Measurements from ENCODE around the gene POMGNT1. TPM values are rescaled to one million over a fixed set of nuclear protein-coding genes. Genes with fewer than 3 reads are reported as not detected.

POMGNT1 gene
- polyA plus RNA-seq, 3 donors = 23.8 to 39.3 (median 24.2) TPM

GRCh38 chr1:46187106-46187869 is 10.9 kb downstream of the POMGNT1 start:
- H3K27ac ChIP-seq (ENCODE audit: low read depth, low read length) = no peak overlapping the region

GRCh38 chr1:46186076-46186475 is 12.2 kb downstream of the POMGNT1 start:
- 91 to 93% (median 92%) methylated on average over 2 of the region's 2 CpGs for WGBS, 3 donors
- H3K27ac ChIP-seq (ENCODE audit: low read depth, low read length) = no peak overlapping the region

More at GRCh38 chr1:46187106-46187869, 10.9 kb downstream of the POMGNT1 start:
- WGBS, 3 donors = 79 to 94% (median 89%) methylated on average over 8 of the region's 8 CpGs

DNA sequence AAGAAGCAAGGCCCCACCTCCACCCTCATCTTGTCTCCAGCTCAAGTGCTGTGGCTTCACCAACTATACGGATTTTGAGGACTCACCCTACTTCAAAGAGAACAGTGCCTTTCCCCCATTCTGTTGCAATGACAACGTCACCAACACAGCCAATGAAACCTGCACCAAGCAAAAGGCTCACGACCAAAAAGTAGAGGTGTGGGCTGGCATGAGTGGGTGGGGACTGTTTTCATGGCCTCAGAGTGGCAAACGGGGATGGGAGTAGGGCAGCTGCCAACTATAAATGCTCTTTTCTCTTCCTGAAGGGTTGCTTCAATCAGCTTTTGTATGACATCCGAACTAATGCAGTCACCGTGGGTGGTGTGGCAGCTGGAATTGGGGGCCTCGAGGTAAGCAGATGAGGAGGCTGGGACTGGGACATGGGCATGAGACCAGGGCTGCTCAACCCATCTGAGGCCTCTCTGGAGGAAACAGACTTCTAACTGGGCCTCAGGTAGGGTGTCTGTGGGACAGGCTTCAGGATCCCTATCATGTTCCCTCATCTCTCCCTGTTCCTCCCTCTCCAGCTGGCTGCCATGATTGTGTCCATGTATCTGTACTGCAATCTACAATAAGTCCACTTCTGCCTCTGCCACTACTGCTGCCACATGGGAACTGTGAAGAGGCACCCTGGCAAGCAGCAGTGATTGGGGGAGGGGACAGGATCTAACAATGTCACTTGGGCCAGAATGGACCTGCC is 13.1 kb downstream of the POMGNT1 start:
- WGBS, 3 donors = 77 to 81% (median 77%) methylated on average over 7 of the region's 7 CpGs
- H3K27ac ChIP-seq (ENCODE audit: low read depth, low read length) = no peak overlapping the region

GRCh38 chr1:46183926-46184557 is 14.2 kb downstream of the POMGNT1 start:
- WGBS, 3 donors = 51 to 81% (median 70%) methylated on average over 12 of the region's 12 CpGs
- H3K27ac ChIP-seq (ENCODE audit: low read depth, low read length) = no peak overlapping the region

DNA sequence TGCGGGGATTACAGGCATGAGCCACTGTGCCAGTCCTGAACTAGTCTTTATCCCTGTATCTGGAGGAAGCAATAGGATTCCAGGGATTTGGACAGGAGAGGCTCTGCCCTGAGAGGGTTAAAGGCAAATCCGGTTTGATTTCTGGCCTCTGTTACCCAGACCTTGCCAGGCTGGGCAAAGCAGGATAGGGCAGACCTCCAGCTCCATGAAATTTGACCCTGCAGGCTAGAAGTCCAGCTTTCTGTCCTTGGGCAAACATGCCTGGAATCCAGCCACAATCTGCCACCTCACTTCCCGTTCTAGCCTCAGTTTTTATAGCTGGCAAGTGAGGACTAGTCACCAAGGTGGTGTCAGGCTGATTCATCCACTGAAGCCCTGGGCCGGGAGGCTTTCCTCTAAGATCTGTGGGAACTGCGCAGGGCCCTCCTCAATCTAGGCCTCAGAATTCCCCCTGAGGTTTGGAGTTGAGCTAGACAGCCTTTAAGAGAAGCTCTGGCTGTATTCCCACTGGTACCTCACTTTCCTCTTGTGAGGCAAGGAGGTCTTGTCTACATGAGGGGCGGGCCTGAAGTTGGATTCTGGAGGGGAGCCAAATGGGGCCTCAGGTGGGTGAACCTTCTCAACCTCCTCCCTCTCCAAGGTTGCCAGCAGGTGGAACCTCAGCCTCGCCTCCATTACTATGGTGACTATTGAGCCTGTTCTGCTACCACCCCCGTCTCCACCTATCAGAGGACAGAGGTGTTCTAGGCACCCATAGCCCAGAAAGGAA is 15.0 kb downstream of the POMGNT1 start:
- no peak overlapping the region for H3K27ac ChIP-seq (ENCODE audit: low read depth, low read length)
- WGBS, 3 donors = 27 to 62% (median 53%) methylated on average over 8 of the region's 8 CpGs

GRCh38 chr1:46181343-46182260 is 16.6 kb downstream of the POMGNT1 start:
- H3K27ac ChIP-seq (ENCODE audit: low read depth, low read length) = no peak overlapping the region
- WGBS, 3 donors = 62 to 70% (median 63%) methylated on average over 10 of the region's 10 CpGs

DNA sequence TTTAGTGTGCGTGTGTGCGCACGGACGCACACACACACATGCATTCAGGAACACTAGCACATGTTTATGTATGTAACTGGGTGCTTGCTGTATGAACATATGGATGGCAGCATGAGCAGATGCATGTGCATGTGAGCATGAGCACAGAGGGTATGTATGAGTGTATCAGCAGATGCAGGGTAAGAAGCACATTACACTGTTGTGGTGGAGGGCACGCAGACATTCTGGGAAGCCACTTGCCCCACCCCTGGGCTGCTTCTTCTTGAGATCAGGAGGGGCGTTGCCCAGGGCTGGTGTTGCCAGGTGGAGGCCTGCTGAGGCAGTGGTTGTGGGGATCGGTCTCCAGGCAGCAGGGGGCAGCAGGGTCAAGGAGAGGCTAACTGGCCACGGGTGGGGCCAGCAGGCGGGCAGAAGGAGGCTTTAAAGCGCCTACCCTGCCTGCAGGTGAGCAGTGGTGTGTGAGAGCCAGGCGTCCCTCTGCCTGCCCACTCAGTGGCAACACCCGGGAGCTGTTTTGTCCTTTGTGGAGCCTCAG is 18.1 kb downstream of the POMGNT1 start:
- WGBS, 3 donors = 57 to 67% (median 63%) methylated on average over 12 of the region's 12 CpGs
- H3K27ac ChIP-seq (ENCODE audit: low read depth, low read length) = no peak overlapping the region

DNA sequence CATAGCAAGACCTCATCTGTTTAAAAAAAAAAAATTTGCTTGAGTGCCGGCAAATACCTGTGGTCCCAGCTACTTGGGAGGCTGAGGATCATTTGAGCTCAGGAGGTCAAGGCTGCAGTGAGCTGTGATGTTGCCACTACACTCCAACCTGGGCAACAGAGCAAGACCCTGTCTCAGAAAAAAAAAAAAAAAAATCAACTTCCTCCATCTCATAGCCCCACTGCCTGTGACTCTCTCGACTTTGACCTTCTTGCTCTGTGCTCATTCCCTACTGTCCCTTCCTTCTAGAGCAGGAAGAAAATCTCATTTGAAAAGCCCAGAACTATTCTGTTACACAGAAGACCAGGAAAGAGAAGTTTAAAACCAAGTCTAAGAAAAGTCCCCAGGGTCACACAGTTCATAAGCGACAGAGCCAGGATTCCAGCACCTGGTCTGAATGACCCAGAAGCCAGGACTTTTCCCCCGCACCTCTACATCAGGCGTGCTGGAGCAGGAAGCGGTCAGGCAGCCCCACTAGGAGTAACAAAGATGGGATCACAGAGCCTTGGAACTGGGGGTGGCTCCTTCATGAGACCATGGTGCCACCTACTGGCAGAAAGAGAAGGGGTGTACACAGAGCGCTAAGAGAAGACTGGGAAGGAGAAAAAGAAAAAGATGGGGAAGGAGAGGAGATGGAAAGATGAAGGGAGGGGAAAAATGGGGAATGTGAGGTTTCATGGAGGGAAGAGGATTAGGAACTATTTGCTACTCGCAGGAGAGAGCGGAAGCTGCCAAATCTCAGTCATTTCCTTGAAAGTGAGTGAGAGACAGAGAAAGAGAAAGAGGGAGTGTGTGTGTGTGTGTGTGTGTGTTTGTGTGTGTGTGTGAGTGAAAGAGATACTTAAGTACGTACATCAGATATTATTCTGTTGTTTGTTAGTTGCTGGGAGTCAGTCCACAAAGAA is 18.8 kb downstream of the POMGNT1 start:
- H3K27ac ChIP-seq (ENCODE audit: low read depth, low read length) = no peak overlapping the region
- WGBS, 3 donors = 8 to 14% (median 14%) methylated on average over 10 of the region's 10 CpGs

DNA sequence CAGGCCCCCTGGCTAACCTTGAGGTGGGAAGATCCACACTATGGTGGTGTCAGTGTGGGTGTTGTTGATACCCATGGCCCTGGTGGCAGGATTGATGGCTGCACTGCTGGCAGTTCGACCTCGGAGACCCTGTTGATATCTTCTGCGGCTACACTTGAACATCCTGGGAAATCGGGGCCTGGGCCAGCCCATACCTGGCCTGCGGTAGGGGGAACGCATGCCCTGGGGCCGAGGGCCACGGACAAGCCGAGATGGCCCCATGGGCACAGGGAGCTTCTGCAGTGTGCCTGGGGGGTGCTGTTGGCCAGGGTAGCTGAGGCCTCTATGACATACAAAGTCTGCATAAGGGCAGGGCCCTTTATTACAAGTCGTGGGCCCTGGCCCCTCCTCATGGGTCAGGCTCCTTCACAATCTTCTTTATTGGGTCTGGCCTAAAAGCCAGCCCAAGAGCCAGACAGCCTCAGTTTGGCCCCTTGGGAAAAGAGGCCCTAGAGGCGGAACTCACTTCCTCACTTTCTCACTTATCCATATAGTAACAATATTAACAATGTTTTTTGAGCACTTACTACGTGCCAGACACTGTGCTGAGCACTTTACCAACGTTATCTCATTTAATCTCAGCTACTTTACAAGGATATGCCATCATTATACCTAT is 21.9 kb downstream of the POMGNT1 start, which contains the start of gene P3R3URF:
TSS of gene P3R3URF (minus strand) at position 278 of the 655 bp plus-strand sequence. CDS start at position 261, 17 bp downstream.
- no peak within 1 kb of the TSS for H3K27ac ChIP-seq (ENCODE audit: low read depth, low read length)
- WGBS, 3 donors = 87 to 88% (median 88%) methylated on average over 13 of the region's 13 CpGs

DNA sequence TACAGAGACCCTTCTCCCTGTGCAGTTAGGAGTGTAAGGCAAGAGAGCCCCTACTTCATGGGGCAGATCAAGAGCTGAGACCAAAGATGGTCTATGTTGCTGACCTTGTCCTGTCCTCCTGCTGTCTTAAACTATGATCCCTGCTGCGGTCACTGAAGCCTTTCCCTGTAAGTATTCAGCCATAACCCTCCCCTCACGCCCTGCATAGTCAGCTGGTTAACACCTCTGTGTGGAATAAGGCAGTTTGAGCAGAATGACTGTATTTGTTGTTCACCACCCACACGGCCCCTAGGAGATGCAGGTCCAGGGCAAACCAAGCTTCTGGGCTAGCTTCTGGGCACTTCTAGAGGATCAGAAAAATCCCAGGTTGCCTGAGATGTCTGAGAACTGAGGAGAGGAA is 23.0 kb downstream of the POMGNT1 start:
- no peak overlapping the region for H3K27ac ChIP-seq (ENCODE audit: low read depth, low read length)

DNA sequence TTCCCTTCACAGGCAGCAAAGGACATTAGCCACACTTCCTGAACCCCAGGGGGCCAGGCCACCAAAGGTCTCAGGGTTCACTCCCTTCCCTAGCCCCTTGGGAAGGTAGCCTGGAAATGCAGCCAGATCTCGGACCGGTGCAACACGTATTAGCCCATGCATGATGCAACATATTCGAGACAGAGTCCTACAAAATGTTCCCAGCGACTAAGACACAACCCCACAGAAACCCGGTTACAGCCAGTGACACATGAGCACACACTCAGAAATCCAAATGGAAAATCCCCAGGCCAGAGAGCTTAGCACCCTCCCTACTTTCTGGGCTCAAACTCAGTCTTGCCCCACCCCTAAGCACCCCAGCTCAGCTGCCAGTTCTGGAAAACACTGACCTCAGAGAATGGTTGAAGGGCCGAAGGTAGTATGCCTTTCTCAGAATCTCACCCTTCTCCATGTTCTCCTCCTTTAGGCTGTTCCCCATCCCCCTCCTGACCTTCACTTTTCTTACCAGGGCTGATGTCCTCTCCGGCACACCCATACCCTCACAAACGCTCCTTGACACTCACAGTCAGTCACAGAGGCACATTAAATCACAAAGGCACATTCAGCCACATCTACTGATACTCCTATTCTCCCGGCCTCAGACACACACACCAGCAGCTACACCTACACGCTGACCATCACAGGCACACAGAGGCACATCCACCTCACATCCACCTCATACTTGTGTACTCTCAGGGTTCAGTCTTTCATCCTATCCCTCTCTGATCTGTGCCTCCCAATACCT is 23.6 kb downstream of the POMGNT1 start, which contains the start of gene TSPAN1:
TSS of gene TSPAN1 (plus strand) at position 640 of the 784 bp plus-strand sequence. CDS start 6,021 bp downstream, outside the sequence.
- 57 to 64% (median 59%) methylated on average over 11 of the region's 11 CpGs for WGBS, 3 donors
- no peak within 1 kb of the TSS for H3K27ac ChIP-seq (ENCODE audit: low read depth, low read length)

More for the DNA sequence above, 23.0 kb downstream of the POMGNT1 start:
- 64 to 68% (median 67%) methylated on average over 3 of the region's 3 CpGs for WGBS, 3 donors

DNA sequence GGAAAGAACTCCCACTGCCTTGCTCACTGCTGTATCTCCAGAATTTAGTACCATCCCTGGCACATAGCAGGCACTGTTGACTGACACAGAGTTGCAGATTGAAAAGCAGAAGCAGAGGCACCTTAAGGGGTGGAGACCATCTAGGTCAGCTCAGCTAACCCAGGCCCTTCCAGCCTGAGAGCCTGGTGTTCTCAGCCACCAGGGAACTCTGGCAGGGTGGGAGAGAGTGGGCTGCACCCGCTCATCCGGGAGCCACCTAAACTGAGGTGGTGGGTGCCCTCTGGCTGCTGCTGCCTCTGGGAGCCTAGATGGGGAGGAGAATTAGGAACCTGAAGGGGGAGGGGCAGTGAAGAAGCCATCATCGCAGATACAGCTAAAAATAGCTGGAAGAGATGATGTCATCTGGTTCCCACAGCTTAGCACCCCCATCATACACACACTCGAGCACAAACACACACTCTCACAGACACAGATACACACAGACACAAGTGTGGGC is 24.8 kb downstream of the POMGNT1 start:
- WGBS, 3 donors = 32 to 45% (median 37%) methylated on average over 4 of the region's 4 CpGs
- H3K27ac ChIP-seq (ENCODE audit: low read depth, low read length) = no peak overlapping the region

GRCh38 chr1:46172321-46172720 is 25.9 kb downstream of the POMGNT1 start:
- WGBS, 3 donors = 72 to 92% (median 79%) methylated on average over 4 of the region's 4 CpGs
- no peak overlapping the region for H3K27ac ChIP-seq (ENCODE audit: low read depth, low read length)

DNA sequence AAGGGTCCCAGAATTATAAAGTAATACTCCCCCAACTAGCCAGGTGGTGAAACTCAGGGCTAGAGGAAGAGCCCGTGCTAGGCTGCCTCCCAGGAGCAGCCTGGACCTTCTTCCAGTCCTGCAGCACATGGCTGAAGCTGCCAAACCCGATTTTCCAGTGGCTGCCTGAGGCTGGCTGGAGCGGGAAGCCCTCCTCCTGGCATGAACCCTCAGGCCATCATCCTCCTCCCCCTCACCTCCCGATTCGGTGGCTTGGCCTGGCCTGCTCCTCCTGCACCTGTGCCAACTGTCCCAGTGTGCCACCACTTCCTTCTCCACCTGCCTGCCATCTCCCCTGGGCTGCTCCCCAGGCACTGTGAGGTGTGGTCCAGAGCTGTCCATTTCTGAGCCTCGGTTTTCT is 26.4 kb downstream of the POMGNT1 start:
- WGBS, 3 donors = 40 to 62% (median 58%) methylated on average over 5 to 6 of the region's 6 CpGs
- H3K27ac ChIP-seq (ENCODE audit: low read depth, low read length) = no peak overlapping the region

- WGBS, 3 donors = 65 to 80% (median 73%) methylated on average over 8 of the region's 8 CpGs
- no peak overlapping the region for H3K27ac ChIP-seq (ENCODE audit: low read depth, low read length)
Measured at GRCh38 chr1:46171351-46171750, 26.9 kb downstream of the POMGNT1 start.
